ENCODE data around the gene PRDM16. TPM values are rescaled to one million over a fixed set of nuclear protein-coding genes. Genes with fewer than 3 reads are reported as not detected.

PRDM16 gene
- polyA plus RNA-seq, 10 donors, result 0.47 to 1.5 (median 0.92) TPM

DNA sequence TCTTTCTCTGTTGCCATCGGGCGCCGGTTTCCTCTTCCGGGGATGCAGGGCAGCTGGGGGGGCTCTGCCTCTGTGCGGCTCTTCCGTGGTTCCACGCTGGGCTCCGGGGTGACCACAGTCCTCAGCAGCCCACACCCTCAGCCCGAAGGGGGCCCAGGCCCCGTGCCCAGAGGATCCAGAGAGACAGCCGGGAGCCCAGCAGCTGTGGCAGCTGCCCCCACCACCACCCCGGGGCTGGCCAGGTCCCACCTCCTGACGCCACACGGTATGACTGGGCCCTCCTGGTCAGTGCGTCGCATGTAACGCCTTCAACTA, 172.2 kb downstream of the PRDM16 start:
- DNase-seq, result no peak

DNA sequence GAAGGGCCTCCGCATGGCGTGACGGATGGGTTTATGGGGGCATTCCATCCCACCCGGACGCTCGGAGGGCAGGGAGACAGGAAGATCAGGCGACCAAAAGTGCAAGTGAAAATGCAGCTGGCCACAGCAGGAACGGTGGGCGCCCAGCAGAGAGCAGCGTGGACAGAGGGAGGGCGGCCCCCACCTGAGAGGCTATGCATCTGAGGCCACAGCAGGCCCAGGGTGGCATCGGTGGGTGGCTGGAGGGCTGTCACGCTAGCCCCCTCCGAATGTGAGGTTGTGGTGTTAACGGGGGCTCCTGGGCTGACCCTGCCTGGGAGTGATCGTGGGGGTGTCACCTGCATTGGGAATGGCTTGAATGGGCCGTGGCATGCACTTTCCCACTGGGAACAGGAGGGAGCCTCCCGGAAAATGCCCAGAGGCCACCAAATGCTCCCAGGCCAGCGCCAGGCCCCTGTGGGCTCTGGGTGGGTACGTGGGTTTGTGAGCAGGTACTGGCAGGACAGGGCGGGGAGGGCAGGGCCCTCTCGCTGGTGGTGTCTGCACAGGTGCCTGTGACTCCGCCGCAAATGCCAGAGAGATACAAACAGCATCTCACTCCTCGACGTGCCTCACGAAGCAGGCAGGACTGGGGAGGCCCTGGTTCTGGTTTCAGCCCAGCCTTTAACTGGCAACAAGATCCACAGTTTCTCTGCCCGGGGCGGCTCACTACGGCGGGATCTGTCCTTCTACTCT, 172.8 kb downstream of the PRDM16 start:
- no peak for DNase-seq

DNA sequence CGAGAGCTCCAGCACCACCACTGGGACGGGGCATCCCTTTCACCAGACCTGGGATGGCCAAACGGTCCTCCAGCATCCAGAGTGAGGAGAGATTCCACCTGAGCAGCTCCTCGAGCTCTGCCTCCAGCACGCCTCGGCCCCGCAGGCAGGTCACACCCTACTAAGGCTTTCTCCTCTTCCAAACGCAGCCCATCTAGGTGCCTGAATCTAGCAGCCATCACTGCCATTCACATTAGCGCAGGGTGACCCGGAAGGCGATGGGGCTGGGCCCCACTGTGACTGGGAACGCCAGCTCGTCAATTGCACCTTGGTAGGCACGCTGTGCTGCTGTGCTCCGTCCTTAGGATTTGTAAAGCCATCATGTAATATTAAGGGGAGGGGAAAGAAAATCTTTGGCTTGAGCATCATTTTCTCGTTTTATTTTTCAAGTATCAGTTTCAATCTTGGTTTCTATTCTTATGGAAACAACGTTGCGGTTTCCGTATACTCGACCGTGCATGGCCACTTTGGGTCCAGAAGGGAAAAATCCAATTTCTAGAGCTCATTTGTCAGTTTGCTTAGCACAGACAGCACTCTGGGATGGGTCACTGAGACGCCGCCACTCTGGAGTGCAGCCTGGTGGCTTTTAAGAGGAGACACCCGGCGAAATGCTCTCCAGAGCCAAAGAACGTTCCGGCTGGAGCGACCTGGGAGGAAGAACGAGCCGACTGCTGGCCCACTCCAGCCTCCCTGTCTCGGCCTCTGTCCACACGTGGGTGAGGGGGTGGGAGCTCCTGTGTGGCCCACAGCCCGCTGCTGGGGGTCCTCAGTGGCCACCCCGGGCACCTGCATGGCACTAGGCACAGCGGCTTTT, 173.6 kb downstream of the PRDM16 start:
- DNase-seq, result no peak

DNA sequence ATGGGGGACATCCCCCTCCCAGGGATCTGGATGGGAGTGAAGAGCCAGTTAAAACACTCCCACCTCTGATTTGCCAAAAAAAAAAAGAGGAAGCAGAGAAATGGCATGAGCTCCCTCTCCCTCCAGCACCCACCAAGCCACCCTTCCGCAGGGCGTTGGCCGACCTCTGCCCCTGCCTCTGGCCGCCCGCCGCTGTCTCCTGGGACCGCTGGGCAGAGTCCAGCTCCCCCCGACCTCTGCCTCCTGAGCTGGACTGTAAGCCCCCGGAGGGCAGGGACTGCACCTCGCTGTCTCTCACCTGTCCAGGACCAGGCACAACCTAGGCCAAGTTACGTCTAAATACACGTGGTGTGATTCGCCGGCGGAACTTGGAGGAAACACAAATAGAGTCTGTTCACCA, 174.3 kb downstream of the PRDM16 start:
- no peak for DNase-seq

DNA sequence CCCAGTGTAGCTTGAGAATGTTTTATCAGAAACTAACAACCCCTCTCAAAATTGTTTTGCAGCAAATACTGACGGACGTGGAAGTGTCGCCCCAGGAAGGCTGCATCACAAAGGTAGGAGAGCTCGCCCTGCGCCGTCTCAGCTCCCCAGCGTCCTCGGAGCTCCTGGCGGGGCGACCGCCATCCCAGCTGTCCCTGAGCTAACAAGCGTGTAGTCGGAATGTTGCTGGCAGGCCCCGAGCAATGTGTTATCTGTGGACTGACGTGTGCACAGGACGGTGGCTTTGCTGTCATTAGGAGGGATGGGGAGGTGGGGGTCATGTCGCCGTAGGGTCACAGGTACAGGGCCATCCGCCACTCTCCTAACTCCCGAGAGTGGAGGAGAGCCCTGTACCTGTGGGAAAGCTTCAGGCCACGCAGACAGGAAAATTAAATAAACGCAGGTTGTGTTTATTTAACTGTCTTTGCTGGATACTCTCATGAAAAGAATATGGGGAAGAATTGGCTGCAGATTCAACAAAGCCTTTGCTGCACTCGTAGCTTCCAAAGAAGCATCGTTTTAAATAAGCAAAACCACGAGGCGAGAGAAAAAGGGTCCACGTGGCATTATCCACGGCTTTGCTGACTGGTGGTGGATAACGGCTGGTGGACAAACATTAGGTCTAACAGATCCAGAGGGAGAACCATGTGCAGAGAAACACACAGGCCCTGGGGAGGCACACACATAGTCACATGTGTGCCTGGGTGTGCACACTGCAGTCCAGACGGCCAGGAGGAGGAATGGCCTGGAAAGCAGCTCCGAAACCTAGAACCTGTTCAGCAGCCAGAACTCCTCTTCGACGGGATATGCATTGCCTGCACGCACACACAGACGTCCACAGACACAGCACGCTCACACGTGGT, 175.3 kb downstream of the PRDM16 start:
- DNase-seq, result no peak

DNA sequence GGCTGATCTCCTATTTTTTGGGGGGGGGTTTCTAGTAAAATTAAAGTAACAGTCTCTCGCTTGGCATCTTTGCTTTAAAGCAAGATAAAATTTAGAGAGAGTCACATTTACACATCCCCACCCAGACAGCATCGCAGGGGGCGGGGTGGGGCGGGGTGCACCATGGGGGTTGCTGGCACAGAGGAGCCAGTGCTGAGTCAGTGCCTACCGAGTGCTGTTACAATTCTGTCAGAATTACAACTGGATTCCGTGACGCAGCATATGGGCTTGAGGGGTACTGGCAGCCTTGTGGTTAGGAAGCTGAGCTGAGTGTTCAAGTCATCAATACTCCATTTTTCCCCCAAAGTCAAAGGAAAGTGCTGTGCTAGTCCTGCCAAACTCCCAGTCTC, 175.9 kb downstream of the PRDM16 start:
- no peak for DNase-seq

DNA sequence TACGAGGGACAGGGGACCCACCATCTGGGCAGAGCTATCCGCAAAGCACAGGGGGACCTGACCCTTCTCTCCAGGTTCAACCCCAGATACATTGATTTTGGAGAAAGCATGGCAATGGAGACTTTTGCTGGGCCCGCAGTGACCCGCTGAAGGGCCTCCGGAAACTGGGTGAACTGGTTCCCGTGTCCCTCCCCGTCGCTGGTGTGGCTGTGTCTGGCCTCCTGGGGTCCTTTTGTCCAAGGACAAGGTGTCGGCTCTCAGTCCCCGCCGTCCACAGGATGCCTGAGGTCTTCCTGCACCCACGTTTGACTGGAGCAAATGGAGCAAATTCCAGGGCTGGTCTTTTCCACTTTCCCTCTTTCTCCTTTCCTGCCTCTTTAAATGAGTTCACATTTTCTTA, 176.3 kb downstream of the PRDM16 start:
- no peak for DNase-seq

DNA sequence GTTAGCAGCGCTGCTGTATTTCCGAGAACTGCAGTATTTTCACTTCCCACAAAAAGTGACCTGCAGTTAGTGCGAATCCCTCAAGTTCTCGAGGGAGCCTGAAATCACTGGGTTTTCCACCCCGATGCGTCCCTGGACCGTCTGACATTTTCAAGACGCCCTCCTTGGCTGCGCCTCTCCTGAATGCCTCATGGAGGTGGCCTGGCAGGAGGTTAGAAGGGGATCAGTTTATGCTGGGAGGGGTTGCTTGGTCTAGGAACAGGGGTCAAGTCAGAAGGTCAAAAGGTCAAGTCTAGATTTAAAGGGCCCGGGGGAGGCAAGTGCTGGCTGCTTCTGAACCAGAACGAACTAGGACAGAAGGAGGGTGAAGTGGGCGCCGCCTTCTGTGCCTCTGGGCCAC, 176.8 kb downstream of the PRDM16 start:
- DNase-seq, result no peak

DNA sequence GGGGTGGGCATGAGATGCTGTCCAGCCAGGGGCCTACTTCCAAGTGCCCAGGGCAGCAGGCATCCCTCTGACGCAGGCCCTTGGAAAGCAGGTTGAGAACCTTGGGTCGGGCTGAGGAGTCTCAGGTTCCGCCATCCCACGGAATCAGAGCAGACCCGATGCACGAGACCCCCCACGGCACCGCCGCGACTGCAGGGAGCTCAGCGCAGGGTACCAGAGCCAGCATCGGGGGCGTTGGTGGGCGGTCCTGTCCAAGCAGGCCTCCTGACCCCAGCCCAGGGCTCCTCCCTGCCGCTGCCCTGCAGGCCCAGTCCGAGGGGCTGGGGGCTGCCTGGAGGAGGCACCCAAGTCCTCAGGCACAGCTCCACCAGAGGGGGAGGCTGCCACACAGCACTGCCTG, 177.2 kb downstream of the PRDM16 start:
- no peak for DNase-seq

DNA sequence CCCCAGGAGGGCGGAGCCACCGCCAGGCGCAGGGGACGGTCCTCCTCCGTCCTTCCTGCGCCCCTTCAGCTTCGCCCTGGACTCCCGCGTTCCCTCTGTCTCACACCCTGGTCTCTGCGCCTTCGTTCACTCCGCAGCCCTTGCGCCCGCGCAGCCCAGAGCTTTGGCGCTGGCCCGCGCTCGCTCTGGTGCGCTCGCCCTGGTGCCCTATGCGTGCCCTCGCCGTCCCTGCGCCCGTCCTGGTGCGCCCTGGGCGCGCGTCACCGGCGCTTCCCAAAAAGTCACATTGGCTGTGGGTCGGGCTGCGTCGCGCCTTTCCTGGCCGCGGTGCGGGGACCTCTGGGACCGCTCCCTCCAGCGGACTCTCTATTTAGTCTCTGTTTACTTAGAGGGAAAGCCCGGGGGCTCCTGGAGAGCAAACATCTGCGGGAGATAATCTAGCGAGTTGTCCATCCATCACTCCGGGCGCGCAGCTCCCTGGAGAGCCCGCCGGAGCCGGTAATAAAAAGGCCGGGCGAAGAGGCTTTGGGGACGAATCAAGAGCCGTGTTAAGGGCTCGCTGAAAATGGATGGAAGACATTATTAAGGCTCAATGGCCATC, 178.6 kb downstream of the PRDM16 start:
- DNase-seq, result no peak

DNA sequence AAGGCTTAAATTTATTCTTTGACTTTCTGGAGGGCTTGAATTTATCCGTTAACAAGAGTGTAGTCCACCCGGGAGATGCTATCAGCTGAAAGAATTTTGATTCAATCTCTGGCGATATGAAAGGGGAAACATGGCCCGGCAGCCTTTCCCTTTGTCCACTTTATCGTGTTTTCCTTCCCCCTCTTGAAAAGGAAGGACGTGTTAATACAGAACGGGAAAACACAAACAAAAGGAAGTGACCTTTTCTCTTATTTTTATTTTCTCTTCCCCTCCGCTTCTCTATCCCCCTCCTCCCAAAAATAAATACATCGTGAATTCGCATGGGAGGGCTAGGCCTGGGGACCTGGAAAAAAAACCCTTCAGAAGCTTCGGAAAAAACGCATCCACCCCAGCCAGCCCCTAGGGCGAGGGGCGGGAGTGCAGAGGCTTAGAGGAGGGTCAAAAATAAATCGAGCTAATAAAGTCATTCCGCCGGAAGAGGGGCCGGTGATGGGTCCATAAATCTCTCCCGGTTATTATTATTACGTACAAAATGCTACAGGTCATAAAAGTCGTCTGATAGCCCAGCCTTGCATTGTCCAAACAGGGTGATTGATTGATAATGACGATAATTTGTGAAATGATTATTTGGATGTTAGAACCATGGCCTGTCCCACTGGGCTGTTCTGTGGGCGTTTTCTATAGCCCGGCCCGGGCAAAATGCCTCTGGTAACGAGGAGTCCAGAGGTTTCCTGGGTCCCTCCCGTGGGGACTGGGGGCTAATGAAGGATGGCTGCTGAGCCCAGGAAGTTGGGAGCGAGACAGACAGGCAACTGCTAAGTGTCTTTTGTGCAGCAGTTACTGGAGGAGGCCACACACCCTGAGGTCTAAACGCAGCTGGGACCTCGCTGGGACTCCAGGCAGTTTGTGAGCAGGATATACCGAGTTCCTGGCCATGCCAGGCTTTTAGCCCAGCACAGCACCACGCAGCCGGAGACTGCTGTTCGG, 179.4 kb downstream of the PRDM16 start:
- no peak for DNase-seq

DNA sequence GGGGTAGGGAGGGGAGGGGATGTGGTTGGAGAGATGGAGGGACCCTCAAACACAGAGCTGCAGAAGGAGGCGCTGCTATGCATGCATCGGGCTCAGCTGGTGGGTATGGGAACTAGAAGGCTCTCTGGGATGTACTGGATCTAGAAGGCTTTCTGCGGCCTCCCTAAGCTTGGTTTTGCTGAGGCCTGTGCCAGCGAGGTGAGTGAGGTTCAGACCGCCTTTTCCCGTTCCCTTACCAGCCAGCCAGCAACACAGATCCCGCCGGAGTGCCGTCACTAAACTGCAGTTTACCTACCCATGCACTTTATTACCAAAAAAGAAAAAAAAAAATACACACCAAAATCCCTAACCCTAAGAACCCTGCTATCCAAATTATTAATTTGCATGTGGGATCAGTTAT, 180.2 kb downstream of the PRDM16 start:
- DNase-seq, result no peak

DNA sequence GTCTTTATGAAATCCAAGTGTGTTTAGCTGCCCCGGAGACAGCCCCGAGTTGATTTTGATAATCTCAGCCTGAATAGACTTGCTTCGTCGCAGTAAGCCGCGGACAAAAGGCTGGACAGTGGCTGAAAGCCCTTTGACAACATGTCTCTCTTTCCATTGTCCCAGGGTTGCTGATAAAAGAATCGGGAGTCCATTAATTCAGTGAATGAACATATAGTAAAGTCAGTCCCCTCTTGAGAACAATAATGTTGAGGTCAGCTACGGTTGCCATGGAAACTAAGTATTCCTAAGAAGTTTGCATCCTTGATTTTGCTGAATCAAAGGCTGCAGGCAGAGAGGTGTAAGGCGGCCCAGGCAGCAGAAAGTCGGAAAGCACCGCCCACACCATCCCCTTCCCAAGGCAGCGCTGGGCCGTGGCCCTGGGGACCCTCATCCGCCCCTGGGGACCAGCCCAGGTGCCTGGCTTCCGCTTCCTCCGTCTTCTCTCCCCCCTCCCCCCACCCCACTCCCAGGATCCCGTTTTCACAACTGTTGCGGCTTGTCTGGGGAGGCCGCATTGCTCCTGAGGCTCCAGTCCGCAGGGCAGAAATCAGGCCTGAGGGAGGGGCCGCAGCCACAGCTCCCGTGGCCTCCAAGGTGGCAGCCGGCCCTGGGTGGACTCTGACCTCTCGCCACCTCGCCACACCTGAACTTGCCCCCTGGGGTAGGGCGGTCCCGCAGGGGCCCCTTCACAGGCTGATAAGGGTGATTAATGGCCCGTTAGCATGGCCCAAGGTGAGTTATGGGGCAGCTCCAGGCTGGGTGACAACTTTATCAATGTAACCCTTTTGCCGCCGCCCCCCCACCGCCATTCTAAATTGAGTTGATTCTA, 180.9 kb downstream of the PRDM16 start:
- DNase-seq, result no peak

DNA sequence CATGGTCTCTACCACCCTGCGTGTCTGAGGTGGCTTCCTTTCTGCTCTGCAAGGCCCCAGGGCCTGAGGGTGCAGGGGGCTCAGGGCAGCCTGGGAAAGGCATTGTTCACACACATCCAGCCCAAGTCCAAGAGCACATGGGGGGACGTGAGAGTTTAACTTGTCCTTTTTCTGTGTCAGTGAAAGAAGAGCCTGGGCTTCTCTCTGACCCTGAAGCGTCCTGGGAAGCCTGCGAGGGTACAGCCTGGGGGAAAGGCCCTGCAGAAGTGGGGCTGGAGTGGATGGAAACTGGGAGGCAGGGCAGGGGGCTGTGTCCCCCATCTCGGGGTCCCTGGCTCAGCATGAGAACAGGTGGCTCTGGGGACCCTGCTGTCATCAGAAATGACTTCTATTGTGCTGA, 181.6 kb downstream of the PRDM16 start:
- DNase-seq, result no peak

DNA sequence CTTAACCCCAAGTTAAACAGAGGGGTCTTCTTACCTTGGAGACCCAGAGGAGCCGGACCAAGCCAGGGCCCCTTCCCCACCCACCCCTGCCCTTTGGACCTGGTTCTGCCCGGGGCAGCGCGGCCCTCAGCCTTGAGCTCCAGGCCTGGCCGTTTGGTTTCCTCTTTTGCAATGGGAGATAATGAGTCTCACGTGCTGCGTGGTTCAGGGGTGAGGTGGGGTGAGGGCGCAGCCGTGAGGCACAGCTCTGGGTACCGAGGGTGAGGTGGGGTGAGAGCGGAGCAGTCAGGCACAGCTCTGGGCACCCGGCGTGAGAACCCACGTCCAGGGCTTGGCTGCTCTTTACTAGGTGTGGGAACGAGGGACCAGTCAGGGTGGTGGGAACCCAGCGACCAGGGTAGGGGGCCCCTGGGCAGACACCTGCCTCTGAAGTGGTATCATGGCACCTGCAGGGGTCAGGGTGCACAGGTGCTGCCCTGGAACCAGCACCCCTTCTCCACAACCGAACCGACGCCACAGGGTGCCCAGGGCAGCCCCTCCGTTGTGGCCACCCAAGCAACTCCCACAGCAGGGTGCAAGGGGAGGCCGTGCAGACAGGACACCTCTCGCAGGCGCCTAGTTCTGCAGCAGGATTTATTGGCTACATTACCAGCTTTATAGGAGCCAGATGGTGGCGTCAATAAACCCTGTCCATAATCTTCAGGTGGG, 182.2 kb downstream of the PRDM16 start:
- DNase-seq, result no peak

DNA sequence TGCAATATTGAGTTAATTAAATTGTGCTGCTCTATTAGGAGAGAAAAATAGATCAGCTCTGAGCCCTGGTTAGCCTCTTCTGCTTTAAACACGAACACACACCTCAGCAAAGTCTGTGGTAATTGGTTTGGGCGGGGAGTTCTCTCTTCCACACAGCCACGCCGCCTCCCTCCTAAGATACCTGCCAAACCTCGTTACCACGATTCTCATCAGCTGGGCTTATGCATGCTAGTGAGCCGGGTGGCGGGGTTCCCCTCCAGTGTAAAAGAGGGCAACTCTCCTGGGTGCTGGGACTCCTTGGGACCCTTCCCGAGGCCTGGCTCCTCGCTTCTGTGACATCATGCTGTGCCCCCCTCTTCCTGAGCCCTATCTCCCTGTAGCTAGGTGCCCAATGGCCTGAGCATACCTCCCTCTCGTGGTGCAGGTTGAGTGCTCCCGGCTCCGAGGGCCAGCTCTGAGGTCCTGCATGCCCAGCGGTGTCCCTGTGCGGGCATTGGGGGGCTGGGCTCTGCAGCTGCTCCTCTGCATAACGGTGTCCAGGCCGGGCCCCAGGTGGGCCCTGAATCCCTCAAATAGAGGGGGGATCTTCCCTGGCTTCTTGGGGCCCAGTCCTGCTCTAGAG, 182.9 kb downstream of the PRDM16 start:
- no peak for DNase-seq

DNA sequence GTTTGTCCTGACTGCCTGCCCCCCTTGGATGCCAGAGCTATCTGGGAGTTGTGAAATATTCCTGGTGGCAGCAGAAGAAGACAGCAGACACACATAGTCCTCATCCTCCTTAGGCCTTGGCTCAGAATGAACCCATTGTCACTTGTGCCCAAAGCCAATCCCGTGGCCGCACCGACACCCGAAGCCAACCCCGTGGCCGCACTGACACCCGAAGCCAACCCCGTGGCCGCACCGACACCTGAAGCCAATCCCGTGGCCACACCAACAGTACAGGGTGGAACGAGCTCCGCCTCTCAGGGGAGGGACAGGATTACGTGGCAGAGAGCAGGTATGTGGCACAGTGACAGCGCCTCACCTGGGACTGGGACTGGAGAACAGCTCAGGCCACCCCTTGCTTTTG, 186.7 kb downstream of the PRDM16 start:
- DNase-seq, result no peak

DNA sequence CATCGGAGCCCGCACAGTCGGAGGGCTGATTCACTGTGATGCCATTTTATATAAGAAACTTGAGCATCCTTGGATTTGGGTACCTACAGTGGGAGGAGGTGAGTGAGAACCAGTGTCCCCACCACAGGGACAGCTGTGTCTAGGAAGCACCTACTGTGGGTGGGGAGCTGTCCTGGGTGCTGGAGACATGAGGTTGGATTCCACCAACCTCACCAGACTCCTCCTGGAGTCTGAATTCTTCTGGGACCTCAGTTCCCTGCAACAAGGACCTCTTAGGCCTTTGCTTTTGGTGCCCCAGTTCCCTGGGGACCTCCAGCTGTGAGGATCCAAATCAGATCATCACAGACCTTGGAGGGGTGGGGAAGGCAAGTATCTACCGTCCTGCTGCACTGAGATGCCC, 188.8 kb downstream of the PRDM16 start:
- DNase-seq, result no peak
